HepG2 (cell line): ENCODE measurements around the gene PIGL. TPM values are rescaled to one million over a fixed set of nuclear protein-coding genes. Genes with fewer than 3 reads are reported as not detected.

Experiments used
- ARNTL ChIP-seq: sonication (generic); formaldehyde crosslinking; IDR thresholded peaks from 2 replicates; pipeline ENCODE4 v1.4.0; 2020; ENCODE audit warnings: mild to moderate bottlenecking, missing genetic modification reagents
- CBX5 ChIP-seq: sonication (generic); formaldehyde crosslinking; IDR thresholded peaks from 2 replicates; pipeline ENCODE4 v1.4.0; 2020; ENCODE audit warnings: missing genetic modification reagents, borderline replicate concordance
- EZH2 ChIP-seq: conservative IDR thresholded peaks from 2 replicates; pipeline ENCODE4 v1.6.1; 2012; ENCODE audit warnings: mild to moderate bottlenecking, low read depth, low read length, moderate library complexity
- KDM5B ChIP-seq: sonication (generic); formaldehyde crosslinking; IDR thresholded peaks from 2 replicates; pipeline ENCODE4 v1.4.0; 2020; ENCODE audit warnings: missing genetic modification reagents, mild to moderate bottlenecking, borderline replicate concordance
- LBX2 ChIP-seq: sonication (generic); formaldehyde crosslinking; IDR thresholded peaks from 2 replicates; pipeline ENCODE4 v1.5.0; 2020; ENCODE audit warnings: missing genetic modification reagents, mild to moderate bottlenecking, borderline replicate concordance
- NONO ChIP-seq, 2 experiments: fragments of 450-650 bp in 1 of 2; sonication (generic) in 1 of 2; formaldehyde crosslinking in 1 of 2; IDR thresholded peaks in 1 of 2; conservative IDR thresholded peaks in 1 of 2; 2 replicates each; pipeline versions ENCODE4 v1.6.1 to v1.8.0; 2017 to 2022; ENCODE audit warnings: mild to moderate bottlenecking in 1 of 2, missing genetic modification reagents in 1 of 2, moderate library complexity in 1 of 2
- PAX8 ChIP-seq: sonication (generic); formaldehyde crosslinking; IDR thresholded peaks from 2 replicates; pipeline ENCODE4 v1.8.0; 2022; ENCODE audit warnings: mild to moderate bottlenecking, missing genetic modification reagents, borderline replicate concordance
- POGZ ChIP-seq: sonication (generic); formaldehyde crosslinking; IDR thresholded peaks from 2 replicates; pipeline ENCODE4 v1.4.0; 2020; ENCODE audit warnings: mild to moderate bottlenecking, missing genetic modification reagents
- RELA ChIP-seq: sonication (generic); formaldehyde crosslinking; IDR thresholded peaks from 2 replicates; pipeline ENCODE4 v1.4.0; 2020; ENCODE audit warnings: missing genetic modification reagents
- SCMH1 ChIP-seq: sonication (generic); formaldehyde crosslinking; IDR thresholded peaks from 2 replicates; pipeline ENCODE4 v1.9.0; 2021; ENCODE audit warnings: missing genetic modification reagents, mild to moderate bottlenecking, borderline replicate concordance
- SOX6 ChIP-seq, 2 experiments: fragments of 450-650 bp in 1 of 2; sonication (generic) in 1 of 2; formaldehyde crosslinking in 1 of 2; IDR thresholded peaks; 2 replicates each; pipeline versions ENCODE4 v1.4.0 to v1.6.1; 2017 to 2020; ENCODE audit warnings: antibody characterized with exemption in 1 of 2, mild to moderate bottlenecking in 1 of 2, missing genetic modification reagents in 1 of 2
- STAT6 ChIP-seq: sonication (generic); formaldehyde crosslinking; IDR thresholded peaks from 2 replicates; pipeline ENCODE4 v1.4.0; 2020; ENCODE audit warnings: missing genetic modification reagents, mild to moderate bottlenecking, borderline replicate concordance
- TMF1 ChIP-seq: sonication (generic); formaldehyde crosslinking; IDR thresholded peaks from 2 replicates; pipeline ENCODE4 v1.8.1; 2022; ENCODE audit warnings: low read depth, missing genetic modification reagents
- ZBTB42 ChIP-seq: sonication (generic); formaldehyde crosslinking; IDR thresholded peaks from 2 replicates; pipeline ENCODE4 v1.5.0; 2020; ENCODE audit warnings: mild to moderate bottlenecking, missing genetic modification reagents
- ZFAT ChIP-seq: sonication (generic); formaldehyde crosslinking; conservative IDR thresholded peaks from 2 replicates; pipeline ENCODE4 v1.8.1; 2023; ENCODE audit warnings: missing genetic modification reagents, inconsistent platforms
- ZNF205 ChIP-seq: IDR thresholded peaks from 2 replicates; pipeline ENCODE4 v1.6.1; 2018; ENCODE audit warnings: missing biosample characterization, missing genetic modification reagents
- polyA plus RNA-seq, 8 experiments: library from polyadenylated mRNA; depleted of rRNA in 3 of 8; stranded (reverse) in 7 of 8; unstranded in 1 of 8; fragments of >200 nt; fragmentation: Illumina TruSeq in 4 of 8; extraction: Trizol in 4 of 8; gene quantifications; 2 replicates each; pipeline versions ENCODE4 v1.2.1 to v1.2.3, GENCODE V29; 2011 to 2016; ENCODE audit warnings: low read depth in 4 of 8, missing spikeins in 1 of 8, mixed read lengths in 1 of 8; ENCODE audit not compliant: insufficient read depth in 1 of 8
- total RNA-seq, 5 experiments: library from RNA; depleted of rRNA; stranded (reverse); fragments of >200 nt; fragmentation: Illumina TruSeq; extraction: Trizol; gene quantifications; 2 replicates each; pipeline ENCODE4 v1.2.3, GENCODE V29; 2016; ENCODE audit warnings: low read depth in 1 of 5
- TF ChIP-seq, protein P1 (sequence below): sonication (generic); formaldehyde crosslinking; IDR thresholded peaks from 2 replicates; pipeline ENCODE4 v1.5.0; 2020; ENCODE audit warnings: mild to moderate bottlenecking, missing genetic modification reagents

Gene PIGL
- total and polyA plus RNA-seq, 2 of the 13 experiments (the other 11 are each of a cell fraction or from before 2014, with no cell fraction given): 28.5 to 63.8 TPM

GRCh38 chr17:16286009-16286946 is 69.3 kb downstream of the PIGL start (continued):
- TF ChIP-seq STAT6 (CRISPR knock-in tag): peak; percentile 92
- no peak for TF ChIP-seq ZBTB42
- TF ChIP-seq SOX6 (IDR thresholded peaks at IDR 0.05): no peak
- TF ChIP-seq SOX6 (CRISPR knock-in tag; IDR thresholded peaks at IDR 0.05): peak; percentile 99
- TF ChIP-seq SCMH1 (CRISPR knock-in tag): no peak
- no peak for TF ChIP-seq LBX2
- no peak for TF ChIP-seq NONO (IDR thresholded peaks at IDR 0.05)
- TF ChIP-seq NONO (CRISPR knock-in tag; conservative IDR thresholded peaks at IDR 0.05): peak; percentile 92
- no peak; the same call in 1 of the 2 replicates for TF ChIP-seq ZNF205
- TF ChIP-seq ZFAT (CRISPR knock-in tag): no peak
- TF ChIP-seq, protein P1, sequence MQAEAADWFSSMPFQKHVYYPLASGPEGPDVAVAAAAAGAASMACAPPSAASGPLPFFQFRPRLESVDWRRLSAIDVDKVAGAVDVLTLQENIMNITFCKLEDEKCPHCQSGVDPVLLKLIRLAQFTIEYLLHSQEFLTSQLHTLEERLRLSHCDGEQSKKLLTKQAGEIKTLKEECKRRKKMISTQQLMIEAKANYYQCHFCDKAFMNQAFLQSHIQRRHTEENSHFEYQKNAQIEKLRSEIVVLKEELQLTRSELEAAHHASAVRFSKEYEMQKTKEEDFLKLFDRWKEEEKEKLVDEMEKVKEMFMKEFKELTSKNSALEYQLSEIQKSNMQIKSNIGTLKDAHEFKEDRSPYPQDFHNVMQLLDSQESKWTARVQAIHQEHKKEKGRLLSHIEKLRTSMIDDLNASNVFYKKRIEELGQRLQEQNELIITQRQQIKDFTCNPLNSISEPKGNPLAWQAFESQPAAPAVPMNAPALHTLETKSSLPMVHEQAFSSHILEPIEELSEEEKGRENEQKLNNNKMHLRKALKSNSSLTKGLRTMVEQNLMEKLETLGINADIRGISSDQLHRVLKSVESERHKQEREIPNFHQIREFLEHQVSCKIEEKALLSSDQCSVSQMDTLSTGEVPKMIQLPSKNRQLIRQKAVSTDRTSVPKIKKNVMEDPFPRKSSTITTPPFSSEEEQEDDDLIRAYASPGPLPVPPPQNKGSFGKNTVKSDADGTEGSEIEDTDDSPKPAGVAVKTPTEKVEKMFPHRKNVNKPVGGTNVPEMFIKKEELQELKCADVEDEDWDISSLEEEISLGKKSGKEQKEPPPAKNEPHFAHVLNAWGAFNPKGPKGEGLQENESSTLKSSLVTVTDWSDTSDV (CRISPR knock-in tag): no peak
- peak; percentile 89 for TF ChIP-seq ARNTL (CRISPR knock-in tag)
- TF ChIP-seq KDM5B (CRISPR knock-in tag): no peak
- 0 out of 2 replicates have a peak, but pooled peaks have one; percentile 46 for TF ChIP-seq TMF1
- TF ChIP-seq CBX5 (CRISPR knock-in tag): peak; percentile 62; the same call in 1 of the 2 replicates
- TF ChIP-seq POGZ (CRISPR knock-in tag): peak; percentile 93
- TF ChIP-seq RELA: peak; percentile 58; the same call in 1 of the 2 replicates
- no peak for TF ChIP-seq PAX8 (CRISPR knock-in tag)
- no peak for TF ChIP-seq EZH2
